Keratinocyte (primary cell): ENCODE measurements around the gene MAP2K5.
"Not testable (repeated sequence)": the region's sequence is repeated elsewhere in the genome, so short reads cannot be mapped to it uniquely, and the experiment has no call there.

Experiments
- EZH2 ChIP-seq: IDR thresholded peaks from one replicate; pipeline ENCODE4 v1.6.1; 2012; ENCODE audit warnings: inconsistent platforms, mild to moderate bottlenecking, low read length, moderate library complexity
- TF ChIP-seq, protein P1 (sequence below), 3 experiments: IDR thresholded peaks in 1 of 3; conservative IDR thresholded peaks in 1 of 3; optimal IDR thresholded peaks in 1 of 3; 2 replicates in 2 of 3; 3 replicates in 1 of 3; pipeline versions ENCODE3 to v1.5.1; 2011; ENCODE audit warnings: low read length in 3 of 3, mild to moderate bottlenecking in 3 of 3, moderate library complexity in 2 of 3, control low read depth in 1 of 3, inconsistent platforms in 1 of 3; ENCODE audit not compliant: insufficient read depth in 2 of 3; ENCODE audit errors: extremely low read depth in 1 of 3

- not testable (repeated sequence) for TF ChIP-seq EZH2
- TF ChIP-seq, protein P1, sequence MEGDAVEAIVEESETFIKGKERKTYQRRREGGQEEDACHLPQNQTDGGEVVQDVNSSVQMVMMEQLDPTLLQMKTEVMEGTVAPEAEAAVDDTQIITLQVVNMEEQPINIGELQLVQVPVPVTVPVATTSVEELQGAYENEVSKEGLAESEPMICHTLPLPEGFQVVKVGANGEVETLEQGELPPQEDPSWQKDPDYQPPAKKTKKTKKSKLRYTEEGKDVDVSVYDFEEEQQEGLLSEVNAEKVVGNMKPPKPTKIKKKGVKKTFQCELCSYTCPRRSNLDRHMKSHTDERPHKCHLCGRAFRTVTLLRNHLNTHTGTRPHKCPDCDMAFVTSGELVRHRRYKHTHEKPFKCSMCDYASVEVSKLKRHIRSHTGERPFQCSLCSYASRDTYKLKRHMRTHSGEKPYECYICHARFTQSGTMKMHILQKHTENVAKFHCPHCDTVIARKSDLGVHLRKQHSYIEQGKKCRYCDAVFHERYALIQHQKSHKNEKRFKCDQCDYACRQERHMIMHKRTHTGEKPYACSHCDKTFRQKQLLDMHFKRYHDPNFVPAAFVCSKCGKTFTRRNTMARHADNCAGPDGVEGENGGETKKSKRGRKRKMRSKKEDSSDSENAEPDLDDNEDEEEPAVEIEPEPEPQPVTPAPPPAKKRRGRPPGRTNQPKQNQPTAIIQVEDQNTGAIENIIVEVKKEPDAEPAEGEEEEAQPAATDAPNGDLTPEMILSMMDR (optimal IDR thresholded peaks at IDR 0.05 in 1 of 3, IDR thresholded peaks at IDR 0.05 in 1 of 3, conservative IDR thresholded peaks at IDR 0.05 in 1 of 3; ENCODE audit: extremely low read depth in 1 of 3, insufficient read depth in 2 of 3, low read length in 3 of 3), result not testable (repeated sequence)
Measured at GRCh38 chr15:67635950-67636349, 93.4 kb downstream of the MAP2K5 start.
